Left ventricle myocardium superior (tissue), 1 donor: ENCODE results near the gene CLDN19. TPM values are rescaled to one million over a fixed set of nuclear protein-coding genes. Genes with fewer than 3 reads are reported as not detected.

Source experiments
- ATAC-seq: fragments of 200-7000 bp; cut with Tn5 transposase; one replicate; pipeline ENCODE4 v1.9.1; 2020; ENCODE audit warnings: mild to moderate bottlenecking, moderate library complexity
- DNase-seq: peaks from one replicate; pipeline ENCODE4 v3.0.0-alpha.2; 2020
- intact Hi-C: fragments of 100-400 bp; cut with micrococcal nuclease; formaldehyde crosslinking; loops from one replicate; pipeline ENCODE4 v1.11.0; 2022
- long read RNA-seq: library from polyadenylated mRNA; unstranded; transcript quantifications from one replicate; pipeline ENCODE4 v2.0.0, GENCODE V29; 2021
- total RNA-seq: library from RNA; stranded (reverse); fragmentation: NEBNext Ultra II Directional; extraction: Animal tissue kit (Norgen Biotek cat#: 25700); gene quantifications from one replicate; pipeline ENCODE4 v1.2.1, GENCODE V29; 2021
- donor health status: DM: no; HTN: yes; CAD: no; lungs with severe emphysema.

Gene CLDN19
- total RNA-seq: not detected
- long read RNA-seq: 0 reads

- DNase-seq: no peak
- intact Hi-C loops: loop anchor here (10.0 kb wide), 1 partner anchor 165 kb away; no protein-coding TSS in a partner anchor
- no peak for ATAC-seq
Observed at GRCh38 chr1:42739753-42740700, at the start of gene CLDN19. Gene CLDN19, minus strand, starts transcription at chr1:42740236. Its CDS starts 173 bp downstream, at chr1:42740063.

GRCh38 chr1:42788021-42788420, 48.0 kb upstream of the CLDN19 start:
- ATAC-seq (no peak), DNase-seq (no peak)
- intact Hi-C loops: no loop called here

GRCh38 chr1:42786097-42786496, 46.1 kb upstream of the CLDN19 start:
- ATAC-seq: peak; percentile 64
- peak; percentile 34 for DNase-seq
- intact Hi-C loops: no loop called here

GRCh38 chr1:42784946-42785693, 45.1 kb upstream of the CLDN19 start, which contains the start of gene TMEM269:
Gene TMEM269, plus strand, starts transcription at chr1:42784991. Its CDS starts 4,903 bp downstream, at chr1:42789894.
- DNase-seq: peak; percentile 55
- intact Hi-C loops: no loop called here
- ATAC-seq: peak; percentile 62

- intact Hi-C loops: no loop called here
- ATAC-seq (no peak), DNase-seq (no peak)
Observed at GRCh38 chr1:42784547-42784945, 44.5 kb upstream of the CLDN19 start.

- intact Hi-C loops: no loop called here
- DNase-seq (no peak), ATAC-seq (no peak)
Observed at GRCh38 chr1:42783092-42783491, 43.1 kb upstream of the CLDN19 start.

- no peak for DNase-seq
- intact Hi-C loops: no loop called here
- ATAC-seq: no peak
Observed at GRCh38 chr1:42780176-42780575, 40.1 kb upstream of the CLDN19 start.

- intact Hi-C loops: no loop called here
- DNase-seq (no peak), ATAC-seq (no peak)
Observed at GRCh38 chr1:42779725-42780124, 39.7 kb upstream of the CLDN19 start.

- ATAC-seq (peak; percentile 57), DNase-seq (no peak)
- intact Hi-C loops: no loop called here
Observed at GRCh38 chr1:42777852-42778251, 37.8 kb upstream of the CLDN19 start.

- intact Hi-C loops: no loop called here
- ATAC-seq: no peak
- DNase-seq: no peak
Observed at GRCh38 chr1:42776502-42776901, 36.5 kb upstream of the CLDN19 start.

GRCh38 chr1:42774928-42775526, 35.0 kb upstream of the CLDN19 start:
- intact Hi-C loops: no loop called here
- DNase-seq (no peak), ATAC-seq (no peak)

- ATAC-seq (no peak), DNase-seq (no peak)
- intact Hi-C loops: no loop called here
Observed at GRCh38 chr1:42773420-42773819, 33.4 kb upstream of the CLDN19 start.

- no peak for ATAC-seq
- DNase-seq: no peak
- intact Hi-C loops: no loop called here
Observed at GRCh38 chr1:42769811-42770210, 29.8 kb upstream of the CLDN19 start.

- no peak for DNase-seq
- no peak for ATAC-seq
- intact Hi-C loops: no loop called here
Observed at GRCh38 chr1:42768172-42768571, 28.1 kb upstream of the CLDN19 start.

GRCh38 chr1:42767510-42768000, 27.5 kb upstream of the CLDN19 start:
- intact Hi-C loops: no loop called here
- no peak for DNase-seq

GRCh38 chr1:42766741-42767509, 26.9 kb upstream of the CLDN19 start, which contains the start of the genes C1orf50 and P3H1:
Gene C1orf50, plus strand, starts transcription at chr1:42767249. Its CDS starts 63 bp downstream, at chr1:42767312.
Gene P3H1, minus strand, starts transcription at chr1:42767028. Its CDS starts 57 bp downstream, at chr1:42766971.
- intact Hi-C loops: no loop called here
- ATAC-seq: peak; percentile 96
- DNase-seq: peak; percentile 100

More at GRCh38 chr1:42767510-42768000, 27.5 kb upstream of the CLDN19 start:
- peak; percentile 33 for ATAC-seq

- ATAC-seq (peak; percentile 28), DNase-seq (peak; percentile 52)
- intact Hi-C loops: no loop called here
Observed at GRCh38 chr1:42765832-42766740, 26.1 kb upstream of the CLDN19 start.
